Measurements from ENCODE around the gene IL6ST.
"Not testable (repeated sequence)": the region's sequence is repeated elsewhere in the genome, so short reads cannot be mapped to it uniquely, and the experiment has no call there.

IL6ST gene

GRCh38 chr5:55994495-55994997 is at the start of gene IL6ST:
IL6ST (minus strand) TSS chr5:55994963; CDS start chr5:55976278, 18,685 bp downstream.
- no peak for DNase-seq

GRCh38 chr5:56039985-56040384 is 45.2 kb upstream of the IL6ST start:
- DNase-seq: no peak

GRCh38 chr5:56038206-56038605 is 43.4 kb upstream of the IL6ST start:
- DNase-seq: not testable (repeated sequence)

- no peak for DNase-seq
These were observed 42.8 kb upstream of the IL6ST start for GRCh38 chr5:56037531-56038010.

- DNase-seq: not testable (repeated sequence)
These were observed 40.6 kb upstream of the IL6ST start for GRCh38 chr5:56035394-56035793.

- DNase-seq: not testable (repeated sequence)
These were observed 35.3 kb upstream of the IL6ST start for GRCh38 chr5:56029871-56030630.

GRCh38 chr5:56029457-56029856 is 34.7 kb upstream of the IL6ST start:
- DNase-seq: no peak

- no peak for DNase-seq
These were observed 33.9 kb upstream of the IL6ST start for GRCh38 chr5:56028708-56029107.

GRCh38 chr5:56026863-56027300 is 32.1 kb upstream of the IL6ST start:
- DNase-seq: no peak

GRCh38 chr5:56025151-56025885 is 30.6 kb upstream of the IL6ST start:
- DNase-seq: no peak

- no peak for DNase-seq
These were observed 30.0 kb upstream of the IL6ST start for GRCh38 chr5:56024810-56025150.

GRCh38 chr5:56023296-56023695 is 28.5 kb upstream of the IL6ST start:
- no peak for DNase-seq

GRCh38 chr5:56019306-56020272 is 24.8 kb upstream of the IL6ST start:
- DNase-seq: no peak

GRCh38 chr5:56018832-56019231 is 24.1 kb upstream of the IL6ST start:
- no peak for DNase-seq

GRCh38 chr5:56014701-56015100 is 19.9 kb upstream of the IL6ST start:
- DNase-seq: not testable (repeated sequence)

- DNase-seq: not testable (repeated sequence)
These were observed 19.2 kb upstream of the IL6ST start for GRCh38 chr5:56013939-56014338.

GRCh38 chr5:56012281-56012963 is 17.7 kb upstream of the IL6ST start:
- no peak for DNase-seq

- DNase-seq: no peak
These were observed 17.1 kb upstream of the IL6ST start for GRCh38 chr5:56011835-56012234.

GRCh38 chr5:56010431-56010830 is 15.7 kb upstream of the IL6ST start:
- DNase-seq: no peak

GRCh38 chr5:56006600-56006999 is 11.8 kb upstream of the IL6ST start:
- no peak for DNase-seq

- no peak for DNase-seq
These were observed 11.3 kb upstream of the IL6ST start for GRCh38 chr5:56006094-56006493.

- no peak for DNase-seq
These were observed 10.1 kb upstream of the IL6ST start for GRCh38 chr5:56004874-56005273.

Measured in NCI-H526 (cell line).